ENCODE results near the gene STRIP1. TPM values are rescaled to one million over a fixed set of nuclear protein-coding genes. Genes with fewer than 3 reads are reported as not detected.
A peak's percentile ranks its signal among the peaks of the same experiment; 100 is the strongest.
"Not testable (repeated sequence)": the region's sequence is repeated elsewhere in the genome, so short reads cannot be mapped to it uniquely, and the experiment has no call there.

Gene STRIP1
- total RNA-seq, 1 experiment from 2014 or later = 40.6 TPM

DNA sequence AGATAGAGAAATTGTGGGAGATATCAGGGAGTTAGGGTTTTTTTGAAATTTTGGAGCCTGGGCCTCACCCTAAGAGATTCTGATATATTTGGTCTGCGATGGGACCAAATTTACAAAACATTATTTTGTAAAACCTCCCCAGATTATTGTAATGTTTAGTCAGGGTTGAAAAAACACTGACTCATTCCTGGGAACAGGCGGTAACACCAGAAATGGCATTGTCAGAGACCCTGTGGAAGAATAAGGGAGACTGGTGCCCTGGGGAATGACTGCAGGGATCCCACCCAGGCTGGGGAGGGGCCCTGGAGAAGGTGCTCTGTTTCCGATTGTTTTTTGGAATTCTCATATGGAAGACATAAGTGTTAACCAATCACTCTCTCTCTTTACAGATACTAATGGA is 13.1 kb upstream of the STRIP1 start:
- intact Hi-C loops (cut with micrococcal nuclease) = no loop called here
- H3K27me3 Mint-ChIP-seq (ENCODE audit: insufficient read depth, unreplicated experiment) = no peaks in the 10 kb centered on the region
- peaks cover 84% of the 10 kb centered on the region for H3K36me3 Mint-ChIP-seq (ENCODE audit: insufficient read depth, unreplicated experiment)
- BruUV-seq (replicated peaks) = no TSS peak
- TF ChIP-seq, protein P1, sequence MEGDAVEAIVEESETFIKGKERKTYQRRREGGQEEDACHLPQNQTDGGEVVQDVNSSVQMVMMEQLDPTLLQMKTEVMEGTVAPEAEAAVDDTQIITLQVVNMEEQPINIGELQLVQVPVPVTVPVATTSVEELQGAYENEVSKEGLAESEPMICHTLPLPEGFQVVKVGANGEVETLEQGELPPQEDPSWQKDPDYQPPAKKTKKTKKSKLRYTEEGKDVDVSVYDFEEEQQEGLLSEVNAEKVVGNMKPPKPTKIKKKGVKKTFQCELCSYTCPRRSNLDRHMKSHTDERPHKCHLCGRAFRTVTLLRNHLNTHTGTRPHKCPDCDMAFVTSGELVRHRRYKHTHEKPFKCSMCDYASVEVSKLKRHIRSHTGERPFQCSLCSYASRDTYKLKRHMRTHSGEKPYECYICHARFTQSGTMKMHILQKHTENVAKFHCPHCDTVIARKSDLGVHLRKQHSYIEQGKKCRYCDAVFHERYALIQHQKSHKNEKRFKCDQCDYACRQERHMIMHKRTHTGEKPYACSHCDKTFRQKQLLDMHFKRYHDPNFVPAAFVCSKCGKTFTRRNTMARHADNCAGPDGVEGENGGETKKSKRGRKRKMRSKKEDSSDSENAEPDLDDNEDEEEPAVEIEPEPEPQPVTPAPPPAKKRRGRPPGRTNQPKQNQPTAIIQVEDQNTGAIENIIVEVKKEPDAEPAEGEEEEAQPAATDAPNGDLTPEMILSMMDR (IDR thresholded peaks at IDR 0.05; ENCODE audit: unreplicated experiment) = no peak
- DNase-seq (ENCODE audit: unreplicated experiment) = no peak
- POLR2A ChIA-PET = no interaction called here
- H3K4me1 Mint-ChIP-seq (ENCODE audit: insufficient read depth, unreplicated experiment) = no peaks in the 10 kb centered on the region
- H3K27ac Mint-ChIP-seq (ENCODE audit: low read depth, unreplicated experiment) = no peak overlapping the region
- H3K4me3 Mint-ChIP-seq (ENCODE audit: unreplicated experiment) = no peak overlapping the region
- H3K9me3 Mint-ChIP-seq (ENCODE audit: unreplicated experiment) = no peaks in the 10 kb centered on the region
- CTCF ChIA-PET = interaction anchor here (1.7 kb wide), 1 partner anchor 84 kb away, joined by 5 read pairs; no protein-coding TSS in a partner anchor

DNA sequence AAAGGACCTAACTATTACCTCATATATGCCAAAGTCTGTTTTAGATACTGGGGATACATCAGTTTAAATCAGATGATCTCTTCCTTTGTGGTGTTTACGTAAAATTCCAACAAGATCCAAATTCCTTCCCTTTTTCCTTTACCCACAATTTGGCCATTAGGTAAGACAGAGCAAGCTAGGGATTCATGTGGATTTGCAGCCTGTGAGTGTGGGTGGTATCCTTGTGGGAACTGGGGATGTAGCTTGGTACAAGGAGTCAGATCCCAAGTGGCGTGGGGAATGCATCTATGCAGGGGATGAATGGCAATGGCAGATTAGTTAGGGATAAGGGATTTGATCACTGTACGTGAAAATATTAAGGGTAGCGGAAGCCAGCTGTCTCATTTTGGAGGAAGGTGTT is 9.8 kb upstream of the STRIP1 start:
- H3K27ac Mint-ChIP-seq (ENCODE audit: low read depth, unreplicated experiment) = no peak overlapping the region
- H3K4me1 Mint-ChIP-seq (ENCODE audit: insufficient read depth, unreplicated experiment) = no peaks in the 10 kb centered on the region
- ChIA-PET CTCF (interaction anchor here (0.6 to 1.5 kb wide), 3 partner anchors 10 to 81 kb away, joined by 3 to 6 read pairs (median 5); partner anchors contain the start of gene STRIP1), POLR2A (no interaction called here)
- no peaks in the 10 kb centered on the region for H3K9me3 Mint-ChIP-seq (ENCODE audit: unreplicated experiment)
- H3K36me3 Mint-ChIP-seq (ENCODE audit: insufficient read depth, unreplicated experiment) = peaks cover 54% of the 10 kb centered on the region
- H3K27me3 Mint-ChIP-seq (ENCODE audit: insufficient read depth, unreplicated experiment) = no peaks in the 10 kb centered on the region
- H3K4me3 Mint-ChIP-seq (ENCODE audit: unreplicated experiment) = no peak overlapping the region
- no TSS peak for BruUV-seq (replicated peaks)
- intact Hi-C loops (cut with micrococcal nuclease) = no loop called here
- DNase-seq (ENCODE audit: unreplicated experiment) = no peak
- TF ChIP-seq, protein P1 (IDR thresholded peaks at IDR 0.05; ENCODE audit: unreplicated experiment) = no peak

DNA sequence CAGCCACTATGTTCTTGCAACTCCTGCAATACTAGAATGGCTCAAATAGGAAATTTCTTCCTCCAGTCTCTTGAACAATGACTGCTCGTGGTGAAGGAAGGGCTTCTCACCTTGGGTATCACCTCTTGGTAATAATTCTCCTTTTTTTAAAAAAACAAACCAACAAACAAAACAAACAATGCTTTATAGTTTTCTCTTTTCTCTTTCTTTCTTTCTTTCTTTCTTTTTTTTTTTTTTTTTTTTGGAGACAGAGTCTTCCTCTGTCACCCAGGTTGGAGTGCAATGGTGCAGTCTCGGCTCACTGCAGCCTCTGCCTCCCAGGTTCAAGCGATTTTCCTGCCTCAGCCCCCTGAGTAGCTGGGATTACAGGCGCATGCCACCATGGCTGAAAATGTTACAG is 3.7 kb upstream of the STRIP1 start:
- H3K9me3 Mint-ChIP-seq (ENCODE audit: unreplicated experiment); BruUV-seq (replicated peaks); intact Hi-C loops (cut with micrococcal nuclease); H3K27me3 Mint-ChIP-seq (ENCODE audit: insufficient read depth, unreplicated experiment); DNase-seq (ENCODE audit: unreplicated experiment); H3K36me3 Mint-ChIP-seq (ENCODE audit: insufficient read depth, unreplicated experiment): not testable (repeated sequence)
- ChIA-PET POLR2A (interaction anchor here (1.6 to 2.6 kb wide), 2 partner anchors 11 to 46 kb away, joined by 5 to 8 read pairs; partner anchors contain the start of gene AHCYL1), CTCF (interaction anchor here (0.6 to 5.1 kb wide), 20 partner anchors 10 to 467 kb away, joined by 3 to 87 read pairs (median 4); no protein-coding TSS in a partner anchor)
- H3K4me3 Mint-ChIP-seq (ENCODE audit: unreplicated experiment) = peak overlapping the region; percentile 62
- H3K27ac Mint-ChIP-seq (ENCODE audit: low read depth, unreplicated experiment) = peak overlapping the region; percentile 8
- peaks cover 17% of the 10 kb centered on the region for H3K4me1 Mint-ChIP-seq (ENCODE audit: insufficient read depth, unreplicated experiment)

DNA sequence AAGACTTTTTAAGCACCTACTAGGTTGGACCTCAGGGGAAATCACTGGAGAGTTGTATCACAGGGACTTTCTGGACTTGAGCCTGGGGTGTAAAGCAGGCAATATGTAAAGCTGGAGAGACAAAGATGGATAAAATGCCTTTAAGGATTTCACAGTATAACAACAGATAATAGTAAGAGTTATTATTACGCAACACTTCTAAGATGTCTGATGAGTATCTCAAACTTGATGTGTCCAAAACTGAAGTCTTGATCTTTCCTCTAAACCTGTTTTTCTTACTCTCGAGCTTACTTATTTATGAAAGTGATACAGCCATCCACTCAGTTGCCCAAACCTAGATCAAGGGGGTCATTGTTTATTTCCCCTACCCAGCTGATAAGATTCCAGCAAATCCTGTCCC is 2.1 kb upstream of the STRIP1 start:
- Mint-ChIP-seq H3K9me3 (ENCODE audit: unreplicated experiment) (no peaks in the 10 kb centered on the region), H3K36me3 (ENCODE audit: insufficient read depth, unreplicated experiment) (no peaks in the 10 kb centered on the region), H3K27me3 (ENCODE audit: insufficient read depth, unreplicated experiment) (no peaks in the 10 kb centered on the region), H3K27ac (ENCODE audit: low read depth, unreplicated experiment) (no peak overlapping the region), H3K4me1 (ENCODE audit: insufficient read depth, unreplicated experiment) (peaks cover 18% of the 10 kb centered on the region), H3K4me3 (ENCODE audit: unreplicated experiment) (no peak overlapping the region)
- BruUV-seq (replicated peaks) = no TSS peak
- TF ChIP-seq, protein P1 (IDR thresholded peaks at IDR 0.05; ENCODE audit: unreplicated experiment) = no peak
- POLR2A ChIA-PET = no interaction called here
- CTCF ChIA-PET = interaction anchor here (0.6 to 4.0 kb wide), 8 partner anchors 21 to 432 kb away, joined by 3 to 20 read pairs (median 4); partner anchors contain the start of gene AHCYL1
- intact Hi-C loops (cut with micrococcal nuclease) = no loop called here
- no peak for DNase-seq (ENCODE audit: unreplicated experiment)

DNA sequence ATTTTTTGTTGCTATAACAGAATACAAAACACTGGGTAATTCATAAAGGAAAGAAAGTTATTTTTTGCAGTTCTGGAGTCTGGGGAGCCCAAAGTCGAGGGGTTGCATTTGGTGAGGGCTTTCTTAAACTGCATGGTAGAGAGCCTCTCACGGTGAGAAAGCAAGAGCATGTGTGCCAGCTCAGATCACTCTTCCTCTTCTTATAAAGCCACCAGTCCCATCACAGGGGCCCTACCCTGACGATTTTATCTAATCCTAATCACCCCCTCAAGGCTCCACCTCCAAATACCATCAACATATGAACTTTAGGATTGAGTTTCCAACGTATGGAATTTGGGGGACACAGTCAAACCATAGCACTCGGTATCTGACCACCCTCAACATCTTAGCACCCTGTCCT is 1.0 kb upstream of the STRIP1 start:
- no TSS peak for BruUV-seq (replicated peaks)
- intact Hi-C loops (cut with micrococcal nuclease) = no loop called here
- H3K9me3 Mint-ChIP-seq (ENCODE audit: unreplicated experiment) = no peaks in the 10 kb centered on the region
- TF ChIP-seq, protein P1 (IDR thresholded peaks at IDR 0.05; ENCODE audit: unreplicated experiment) = no peak
- DNase-seq (ENCODE audit: unreplicated experiment) = no peak
- CTCF ChIA-PET = interaction anchor here (1.4 to 4.0 kb wide), 2 partner anchors 36 to 72 kb away, joined by 5 to 20 read pairs; no protein-coding TSS in a partner anchor
- no peaks in the 10 kb centered on the region for H3K27me3 Mint-ChIP-seq (ENCODE audit: insufficient read depth, unreplicated experiment)
- POLR2A ChIA-PET = no interaction called here
- no peak overlapping the region for H3K27ac Mint-ChIP-seq (ENCODE audit: low read depth, unreplicated experiment)
- no peak overlapping the region for H3K4me3 Mint-ChIP-seq (ENCODE audit: unreplicated experiment)
- H3K36me3 Mint-ChIP-seq (ENCODE audit: insufficient read depth, unreplicated experiment) = peaks cover 6% of the 10 kb centered on the region
- peaks cover 18% of the 10 kb centered on the region for H3K4me1 Mint-ChIP-seq (ENCODE audit: insufficient read depth, unreplicated experiment)

Data from MCF 10A (cell line).